ENCODE data around the gene TOX2. TPM values are rescaled to one million over a fixed set of nuclear protein-coding genes. Genes with fewer than 3 reads are reported as not detected.

TOX2 gene
- polyA plus RNA-seq, 3 donors = 0.39 to 0.56 (median 0.47) TPM

DNA sequence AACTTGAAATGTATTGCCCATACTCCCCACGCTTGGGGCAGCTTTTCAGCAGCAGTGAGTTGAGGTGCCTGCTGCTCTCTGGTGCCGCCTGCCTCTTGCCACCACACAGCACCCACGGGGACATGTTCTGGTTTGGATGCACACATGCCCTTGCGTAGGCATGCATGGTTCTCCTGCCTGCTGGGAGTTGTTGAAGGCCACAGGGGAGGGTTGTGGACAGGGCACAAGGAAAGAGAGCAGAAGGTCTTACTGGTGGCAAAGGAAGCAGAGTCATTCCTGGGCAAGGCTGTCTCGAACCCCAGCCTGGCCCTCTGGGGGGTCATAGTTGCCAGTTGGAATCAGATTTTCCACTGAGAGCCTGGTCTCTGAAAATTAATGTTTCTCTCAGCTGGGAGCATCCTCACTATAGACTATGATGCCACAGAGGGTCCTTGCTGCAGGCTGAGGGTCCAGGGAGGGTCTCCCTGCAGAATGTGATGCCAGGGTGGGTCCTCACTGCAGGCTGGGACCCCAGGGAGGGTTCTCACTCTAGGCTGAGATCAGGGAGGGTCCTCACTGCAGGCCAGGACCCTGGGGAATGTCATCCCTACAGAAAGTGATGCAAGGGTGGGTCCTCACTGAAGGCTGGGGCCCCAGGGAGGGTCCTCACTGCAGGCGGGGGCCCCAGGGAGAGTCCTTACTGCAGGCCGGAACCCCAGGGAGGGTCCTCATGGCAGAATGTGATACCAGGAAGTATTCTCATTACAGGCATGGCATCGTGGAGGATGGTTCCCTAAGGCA, 59.2 kb downstream of the TOX2 start:
- no peaks in the 10 kb centered on the region for H3K79me2 ChIP-seq (ENCODE audit: insufficient read depth, low read length)
- peaks cover 17 to 18% of the 10 kb centered on the region in 2 donors for H3K4me1 ChIP-seq (ENCODE audit: control insufficient read depth in 1 of 2, insufficient read depth in 2 of 2, low read length in 2 of 2)
- peaks cover 0 to 2% (median 0%) of the 10 kb centered on the region in 7 donors for H3K9me3 Mint-ChIP-seq
- intact Hi-C loops (cut with micrococcal nuclease) = no loop called here
- TF ChIP-seq, protein P1, sequence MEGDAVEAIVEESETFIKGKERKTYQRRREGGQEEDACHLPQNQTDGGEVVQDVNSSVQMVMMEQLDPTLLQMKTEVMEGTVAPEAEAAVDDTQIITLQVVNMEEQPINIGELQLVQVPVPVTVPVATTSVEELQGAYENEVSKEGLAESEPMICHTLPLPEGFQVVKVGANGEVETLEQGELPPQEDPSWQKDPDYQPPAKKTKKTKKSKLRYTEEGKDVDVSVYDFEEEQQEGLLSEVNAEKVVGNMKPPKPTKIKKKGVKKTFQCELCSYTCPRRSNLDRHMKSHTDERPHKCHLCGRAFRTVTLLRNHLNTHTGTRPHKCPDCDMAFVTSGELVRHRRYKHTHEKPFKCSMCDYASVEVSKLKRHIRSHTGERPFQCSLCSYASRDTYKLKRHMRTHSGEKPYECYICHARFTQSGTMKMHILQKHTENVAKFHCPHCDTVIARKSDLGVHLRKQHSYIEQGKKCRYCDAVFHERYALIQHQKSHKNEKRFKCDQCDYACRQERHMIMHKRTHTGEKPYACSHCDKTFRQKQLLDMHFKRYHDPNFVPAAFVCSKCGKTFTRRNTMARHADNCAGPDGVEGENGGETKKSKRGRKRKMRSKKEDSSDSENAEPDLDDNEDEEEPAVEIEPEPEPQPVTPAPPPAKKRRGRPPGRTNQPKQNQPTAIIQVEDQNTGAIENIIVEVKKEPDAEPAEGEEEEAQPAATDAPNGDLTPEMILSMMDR (IDR thresholded peaks at IDR 0.05) = no peak
- no peak overlapping the region for H3K27ac ChIP-seq (ENCODE audit: low read depth in 1 of 2, low read length in 2 of 2)
- H3K27me3 Mint-ChIP-seq (ENCODE audit: low read depth in 3 of 3) = peaks cover 30 to 34% (median 33%) of the 10 kb centered on the region in 3 donors
- no peaks in the 10 kb centered on the region for H3K9me3 ChIP-seq (replicated peaks in 1 of 2; ENCODE audit: control insufficient read depth in 1 of 2, insufficient read depth in 1 of 2, low read length in 2 of 2)
- peak overlapping the region in 1 of 7 donors; percentile 25 for H3K27ac Mint-ChIP-seq
- no peak overlapping the region for H3K9ac ChIP-seq (ENCODE audit: insufficient read depth, low read length, poor library complexity, severe bottlenecking)
- no peak for DNase-seq
- H3K36me3 Mint-ChIP-seq = no peaks in the 10 kb centered on the region
- H3K4me3 ChIP-seq (replicated peaks in 1 of 3; ENCODE audit: low read depth in 2 of 3, low read length in 3 of 3) = no peak overlapping the region
- WGBS (ENCODE audit: insufficient coverage) = 89% methylated on average over 5 of the region's 8 CpGs
- H2AFZ ChIP-seq (ENCODE audit: insufficient read depth, low read depth, low read length, poor library complexity, severe bottlenecking) = no peak overlapping the region
- H3K4me2 ChIP-seq (replicated peaks; ENCODE audit: extremely low read depth, low read length, poor library complexity, severe bottlenecking) = no peak overlapping the region
- H3K36me3 ChIP-seq (replicated peaks in 1 of 2; ENCODE audit: control insufficient read depth in 1 of 2, insufficient read depth in 2 of 2, low read length in 2 of 2) = no peaks in the 10 kb centered on the region
- H3K4me3 Mint-ChIP-seq = no peak overlapping the region
- no peaks in the 10 kb centered on the region for H4K20me1 ChIP-seq (ENCODE audit: insufficient read depth, low read length)
- H3K4me1 Mint-ChIP-seq = peaks cover 18% of the 10 kb centered on the region
- H3K27me3 ChIP-seq (ENCODE audit: control insufficient read depth in 2 of 2, insufficient read depth in 2 of 2, low read length in 2 of 2) = peaks cover 6 to 20% of the 10 kb centered on the region in 2 donors

DNA sequence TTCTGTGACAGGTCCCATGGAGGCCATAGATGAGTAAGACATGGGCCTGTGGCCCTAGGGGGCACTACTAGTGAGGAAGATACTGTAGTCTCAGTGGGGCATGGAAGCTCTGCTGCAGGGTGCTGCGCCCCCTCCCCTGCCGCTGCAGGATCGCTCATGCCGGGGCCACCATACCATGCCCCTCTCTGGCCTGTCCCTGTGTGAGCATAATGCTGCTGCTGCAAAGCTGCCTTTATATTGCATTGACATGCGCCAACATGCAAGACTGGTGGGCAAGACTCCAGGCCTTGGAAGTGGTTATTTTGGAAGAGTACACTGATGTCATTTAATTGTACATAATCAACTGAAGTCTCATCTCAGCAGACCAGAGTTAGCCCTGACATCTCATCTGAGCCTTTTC, 60.0 kb downstream of the TOX2 start:
- Histone ChIP-seq H3K36me3 (replicated peaks in 1 of 2; ENCODE audit: control insufficient read depth in 1 of 2, insufficient read depth in 2 of 2, low read length in 2 of 2) (no peaks in the 10 kb centered on the region), H3K9ac (ENCODE audit: insufficient read depth, low read length, poor library complexity, severe bottlenecking) (no peak overlapping the region), H3K79me2 (ENCODE audit: insufficient read depth, low read length) (no peaks in the 10 kb centered on the region), H2AFZ (ENCODE audit: insufficient read depth, low read depth, low read length, poor library complexity, severe bottlenecking) (no peak overlapping the region), H3K4me2 (replicated peaks; ENCODE audit: extremely low read depth, low read length, poor library complexity, severe bottlenecking) (no peak overlapping the region), H3K9me3 (replicated peaks in 1 of 2; ENCODE audit: control insufficient read depth in 1 of 2, insufficient read depth in 1 of 2, low read length in 2 of 2) (no peaks in the 10 kb centered on the region), H4K20me1 (ENCODE audit: insufficient read depth, low read length) (no peaks in the 10 kb centered on the region), H3K27me3 (ENCODE audit: control insufficient read depth in 2 of 2, insufficient read depth in 2 of 2, low read length in 2 of 2) (peaks cover 9 to 16% of the 10 kb centered on the region in 2 donors), H3K4me1 (ENCODE audit: control insufficient read depth in 1 of 2, insufficient read depth in 2 of 2, low read length in 2 of 2) (peaks cover 17 to 18% of the 10 kb centered on the region in 2 donors), H3K4me3 (replicated peaks in 1 of 3; ENCODE audit: low read depth in 2 of 3, low read length in 3 of 3) (no peak overlapping the region), H3K27ac (ENCODE audit: low read depth in 1 of 2, low read length in 2 of 2) (no peak overlapping the region)
- DNase-seq = no peak
- Mint-ChIP-seq H3K36me3 (no peaks in the 10 kb centered on the region), H3K27me3 (ENCODE audit: low read depth in 3 of 3) (peaks cover 35 to 38% (median 37%) of the 10 kb centered on the region in 3 donors), H3K9me3 (peaks cover 0 to 2% (median 0%) of the 10 kb centered on the region in 7 donors), H3K4me3 (no peak overlapping the region), H3K27ac (no peak overlapping the region), H3K4me1 (peaks cover 16% of the 10 kb centered on the region)
- intact Hi-C loops (cut with micrococcal nuclease) = loop anchor here in 1 of 2 donors (5.0 kb wide), 1 partner anchor 37 kb away; no protein-coding TSS in a partner anchor
- 90% methylated on average over 2 of the region's 5 CpGs for WGBS (ENCODE audit: insufficient coverage)
- TF ChIP-seq, protein P1 (IDR thresholded peaks at IDR 0.05) = no peak
